ENCODE measurements around the gene MRTFA.

DNA sequence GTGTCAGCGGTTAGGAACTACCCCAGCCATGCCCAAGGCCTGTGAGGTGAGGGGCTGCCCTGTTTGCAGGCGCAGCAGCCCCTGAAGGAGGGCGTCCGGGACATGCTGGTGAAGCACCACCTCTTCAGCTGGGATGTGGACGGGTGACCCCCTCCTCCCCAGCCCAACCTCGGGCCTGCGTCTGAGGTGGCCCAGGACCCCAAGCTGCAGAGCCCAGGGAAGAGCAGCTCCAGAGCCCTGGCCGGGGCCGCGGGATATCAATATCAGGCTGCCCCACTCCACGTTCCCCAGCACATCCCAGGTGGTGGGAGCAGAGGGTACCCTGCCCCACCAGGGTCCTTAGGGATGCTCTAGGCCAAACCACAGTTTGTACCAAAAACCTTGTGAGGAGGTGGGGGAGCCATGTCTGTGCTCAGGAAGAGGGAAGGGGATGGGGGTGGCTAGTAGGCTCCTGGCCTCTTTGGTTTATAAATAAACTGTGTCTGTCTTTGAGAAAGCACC, 226.9 kb downstream of the MRTFA start:
- TF ChIP-seq, protein P1, sequence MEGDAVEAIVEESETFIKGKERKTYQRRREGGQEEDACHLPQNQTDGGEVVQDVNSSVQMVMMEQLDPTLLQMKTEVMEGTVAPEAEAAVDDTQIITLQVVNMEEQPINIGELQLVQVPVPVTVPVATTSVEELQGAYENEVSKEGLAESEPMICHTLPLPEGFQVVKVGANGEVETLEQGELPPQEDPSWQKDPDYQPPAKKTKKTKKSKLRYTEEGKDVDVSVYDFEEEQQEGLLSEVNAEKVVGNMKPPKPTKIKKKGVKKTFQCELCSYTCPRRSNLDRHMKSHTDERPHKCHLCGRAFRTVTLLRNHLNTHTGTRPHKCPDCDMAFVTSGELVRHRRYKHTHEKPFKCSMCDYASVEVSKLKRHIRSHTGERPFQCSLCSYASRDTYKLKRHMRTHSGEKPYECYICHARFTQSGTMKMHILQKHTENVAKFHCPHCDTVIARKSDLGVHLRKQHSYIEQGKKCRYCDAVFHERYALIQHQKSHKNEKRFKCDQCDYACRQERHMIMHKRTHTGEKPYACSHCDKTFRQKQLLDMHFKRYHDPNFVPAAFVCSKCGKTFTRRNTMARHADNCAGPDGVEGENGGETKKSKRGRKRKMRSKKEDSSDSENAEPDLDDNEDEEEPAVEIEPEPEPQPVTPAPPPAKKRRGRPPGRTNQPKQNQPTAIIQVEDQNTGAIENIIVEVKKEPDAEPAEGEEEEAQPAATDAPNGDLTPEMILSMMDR (IDR thresholded peaks at IDR 0.05): no peak
- TF ChIP-seq YY1 (IDR thresholded peaks at IDR 0.05; ENCODE audit: low read depth) (no peak), RCOR1 (IDR thresholded peaks at IDR 0.05; ENCODE audit: low read length) (no peak), POLR2AphosphoS5 (IDR thresholded peaks at IDR 0.05; ENCODE audit: low read depth, low read length) (no peak), FOXJ3 (CRISPR knock-in tag; IDR thresholded peaks at IDR 0.05) (no peak), JUND (IDR thresholded peaks at IDR 0.05) (no peak), TAF1 (IDR thresholded peaks at IDR 0.05; ENCODE audit: borderline replicate concordance, low read depth, low read length) (no peak), CHD2 (IDR thresholded peaks at IDR 0.05; ENCODE audit: low read length, partially characterized antibody) (no peak)
- TF ChIP-seq, protein P2, sequence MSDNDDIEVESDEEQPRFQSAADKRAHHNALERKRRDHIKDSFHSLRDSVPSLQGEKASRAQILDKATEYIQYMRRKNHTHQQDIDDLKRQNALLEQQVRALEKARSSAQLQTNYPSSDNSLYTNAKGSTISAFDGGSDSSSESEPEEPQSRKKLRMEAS (IDR thresholded peaks at IDR 0.05; ENCODE audit: low read depth): no peak
- TF ChIP-seq, protein P3, sequence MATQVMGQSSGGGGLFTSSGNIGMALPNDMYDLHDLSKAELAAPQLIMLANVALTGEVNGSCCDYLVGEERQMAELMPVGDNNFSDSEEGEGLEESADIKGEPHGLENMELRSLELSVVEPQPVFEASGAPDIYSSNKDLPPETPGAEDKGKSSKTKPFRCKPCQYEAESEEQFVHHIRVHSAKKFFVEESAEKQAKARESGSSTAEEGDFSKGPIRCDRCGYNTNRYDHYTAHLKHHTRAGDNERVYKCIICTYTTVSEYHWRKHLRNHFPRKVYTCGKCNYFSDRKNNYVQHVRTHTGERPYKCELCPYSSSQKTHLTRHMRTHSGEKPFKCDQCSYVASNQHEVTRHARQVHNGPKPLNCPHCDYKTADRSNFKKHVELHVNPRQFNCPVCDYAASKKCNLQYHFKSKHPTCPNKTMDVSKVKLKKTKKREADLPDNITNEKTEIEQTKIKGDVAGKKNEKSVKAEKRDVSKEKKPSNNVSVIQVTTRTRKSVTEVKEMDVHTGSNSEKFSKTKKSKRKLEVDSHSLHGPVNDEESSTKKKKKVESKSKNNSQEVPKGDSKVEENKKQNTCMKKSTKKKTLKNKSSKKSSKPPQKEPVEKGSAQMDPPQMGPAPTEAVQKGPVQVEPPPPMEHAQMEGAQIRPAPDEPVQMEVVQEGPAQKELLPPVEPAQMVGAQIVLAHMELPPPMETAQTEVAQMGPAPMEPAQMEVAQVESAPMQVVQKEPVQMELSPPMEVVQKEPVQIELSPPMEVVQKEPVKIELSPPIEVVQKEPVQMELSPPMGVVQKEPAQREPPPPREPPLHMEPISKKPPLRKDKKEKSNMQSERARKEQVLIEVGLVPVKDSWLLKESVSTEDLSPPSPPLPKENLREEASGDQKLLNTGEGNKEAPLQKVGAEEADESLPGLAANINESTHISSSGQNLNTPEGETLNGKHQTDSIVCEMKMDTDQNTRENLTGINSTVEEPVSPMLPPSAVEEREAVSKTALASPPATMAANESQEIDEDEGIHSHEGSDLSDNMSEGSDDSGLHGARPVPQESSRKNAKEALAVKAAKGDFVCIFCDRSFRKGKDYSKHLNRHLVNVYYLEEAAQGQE (IDR thresholded peaks at IDR 0.05; ENCODE audit: low read depth, low read length): no peak

All from SK-N-SH (cell line).